OCI-LY1 (cell line): ENCODE measurements around the gene RGS7.

Source experiments
- H2AFZ ChIP-seq: fragments of 200-600 bp; sonication (generic), shearing (Covaris generic); 2 replicates; pipeline ENCODE4 v1.6.0; 2014; ENCODE audit warnings: antibody characterized with exemption, mild to moderate bottlenecking, low read length
- H3F3A ChIP-seq: fragments of 200-600 bp; sonication (generic), shearing (Covaris generic); 2 replicates; pipeline ENCODE4 v1.6.0; 2014; ENCODE audit warnings: mild to moderate bottlenecking, antibody characterized with exemption, low read length, moderate library complexity; ENCODE audit not compliant: insufficient read depth
- H3K27ac ChIP-seq: fragments of 200-600 bp; sonication (generic); 2 replicates; pipeline ENCODE4 v1.5.1; 2014; ENCODE audit warnings: low read length, mixed run types, mild to moderate bottlenecking, low read depth; ENCODE audit not compliant: poor library complexity, severe bottlenecking
- H3K27me3 ChIP-seq: fragments of 200-600 bp; sonication (generic); 2 replicates; pipeline ENCODE4 v1.6.0; 2014; ENCODE audit warnings: antibody characterized with exemption, mild to moderate bottlenecking, low read length, moderate library complexity; ENCODE audit not compliant: insufficient read depth
- H3K36me3 ChIP-seq: fragments of 200-600 bp; sonication (generic); 2 replicates; pipeline ENCODE4 v1.6.1; 2014; ENCODE audit warnings: mild to moderate bottlenecking, antibody characterized with exemption, low read length, moderate library complexity, mixed read lengths; ENCODE audit not compliant: insufficient read depth
- H3K4me1 ChIP-seq: fragments of 200-600 bp; sonication (generic); 2 replicates; pipeline ENCODE4 v1.5.1; 2014; ENCODE audit warnings: mild to moderate bottlenecking, low read length, moderate library complexity; ENCODE audit not compliant: insufficient read depth, severe bottlenecking
- H3K4me2 ChIP-seq: fragments of 200-600 bp; sonication (generic), shearing (Covaris generic); 2 replicates; pipeline ENCODE4 v1.6.1; 2014; ENCODE audit warnings: low read length
- H3K4me3 ChIP-seq: fragments of 200-600 bp; sonication (generic); 2 replicates; pipeline ENCODE4 v1.5.1; 2014; ENCODE audit warnings: low read length, low read depth, mild to moderate bottlenecking, mixed read lengths; ENCODE audit not compliant: poor library complexity, severe bottlenecking
- H3K79me2 ChIP-seq: fragments of 200-600 bp; shearing (Covaris generic); 2 replicates; pipeline ENCODE4 v1.6.1; 2016; ENCODE audit warnings: mixed run types, low read length, mixed read lengths; ENCODE audit not compliant: insufficient read depth
- H3K9ac ChIP-seq: fragments of 200-600 bp; sonication (generic), shearing (Covaris generic); 2 replicates; pipeline ENCODE4 v1.6.1; 2014; ENCODE audit warnings: mild to moderate bottlenecking, low read length, mixed read lengths
- H3K9me2 ChIP-seq: fragments of 200-600 bp; sonication (generic), shearing (Covaris generic); 2 replicates; pipeline ENCODE4 v1.6.1; 2014; ENCODE audit warnings: low read depth, mild to moderate bottlenecking, low read length, mixed read lengths
- H3K9me3 ChIP-seq: fragments of 200-600 bp; shearing (Covaris generic); 2 replicates; pipeline ENCODE4 v1.6.1; 2014; ENCODE audit warnings: low read length, mixed read lengths
- H4K20me1 ChIP-seq: fragments of 200-600 bp; sonication (generic), shearing (Covaris generic); 2 replicates; pipeline ENCODE4 v1.6.0; 2016; ENCODE audit warnings: mild to moderate bottlenecking, low read length; ENCODE audit not compliant: insufficient read depth
- EZH2 ChIP-seq: fragments of 200-600 bp; sonication (generic), shearing (Covaris generic); IDR thresholded peaks from 2 replicates; pipeline ENCODE4 v1.8.0; 2017; ENCODE audit warnings: borderline replicate concordance, mixed run types, mild to moderate bottlenecking, antibody characterized with exemption, low read length, moderate library complexity, mixed read lengths
- TF ChIP-seq, protein P1 (sequence below): fragments of 200-600 bp; sonication (generic), shearing (Covaris generic); IDR thresholded peaks from 2 replicates; pipeline ENCODE4 v1.5.1; 2017; ENCODE audit warnings: mild to moderate bottlenecking, antibody characterized with exemption, low read length, moderate library complexity, mixed read lengths

RGS7 gene

DNA sequence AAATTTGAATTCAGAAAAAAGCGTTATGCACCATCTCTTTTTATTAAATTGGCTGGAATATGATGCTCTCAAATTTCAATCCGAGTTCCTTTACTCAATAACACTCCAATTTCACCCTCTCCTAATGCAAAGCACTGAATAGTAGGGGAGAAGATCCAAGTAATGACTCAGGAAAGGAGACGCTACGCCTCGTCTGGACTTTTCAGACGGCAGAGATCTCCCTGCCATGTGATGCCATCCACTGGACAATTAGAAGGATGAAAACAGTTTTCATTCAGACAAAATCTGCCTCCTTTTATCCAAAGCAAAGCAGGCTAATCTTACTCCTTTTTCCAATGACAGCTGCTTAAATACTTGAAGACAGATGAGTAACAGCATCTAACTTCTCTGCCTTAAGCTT, 502.6 kb downstream of the RGS7 start:
- Histone ChIP-seq H3K9me3 (no peaks in the 10 kb centered on the region), H3F3A (no peaks in the 10 kb centered on the region), H3K9ac (no peak overlapping the region), H3K9me2 (no peaks in the 10 kb centered on the region), H3K79me2 (no peaks in the 10 kb centered on the region), H4K20me1 (no peaks in the 10 kb centered on the region), H2AFZ (no peak overlapping the region), H3K36me3 (no peaks in the 10 kb centered on the region), H3K4me2 (no peak overlapping the region), H3K4me1 (no peaks in the 10 kb centered on the region), H3K27ac (no peak overlapping the region), H3K4me3 (no peak overlapping the region), H3K27me3 (no peaks in the 10 kb centered on the region; the same call in 1 of the 2 replicates)
- TF ChIP-seq, protein P1, sequence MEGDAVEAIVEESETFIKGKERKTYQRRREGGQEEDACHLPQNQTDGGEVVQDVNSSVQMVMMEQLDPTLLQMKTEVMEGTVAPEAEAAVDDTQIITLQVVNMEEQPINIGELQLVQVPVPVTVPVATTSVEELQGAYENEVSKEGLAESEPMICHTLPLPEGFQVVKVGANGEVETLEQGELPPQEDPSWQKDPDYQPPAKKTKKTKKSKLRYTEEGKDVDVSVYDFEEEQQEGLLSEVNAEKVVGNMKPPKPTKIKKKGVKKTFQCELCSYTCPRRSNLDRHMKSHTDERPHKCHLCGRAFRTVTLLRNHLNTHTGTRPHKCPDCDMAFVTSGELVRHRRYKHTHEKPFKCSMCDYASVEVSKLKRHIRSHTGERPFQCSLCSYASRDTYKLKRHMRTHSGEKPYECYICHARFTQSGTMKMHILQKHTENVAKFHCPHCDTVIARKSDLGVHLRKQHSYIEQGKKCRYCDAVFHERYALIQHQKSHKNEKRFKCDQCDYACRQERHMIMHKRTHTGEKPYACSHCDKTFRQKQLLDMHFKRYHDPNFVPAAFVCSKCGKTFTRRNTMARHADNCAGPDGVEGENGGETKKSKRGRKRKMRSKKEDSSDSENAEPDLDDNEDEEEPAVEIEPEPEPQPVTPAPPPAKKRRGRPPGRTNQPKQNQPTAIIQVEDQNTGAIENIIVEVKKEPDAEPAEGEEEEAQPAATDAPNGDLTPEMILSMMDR, result no peak
- TF ChIP-seq EZH2, result no peak

DNA sequence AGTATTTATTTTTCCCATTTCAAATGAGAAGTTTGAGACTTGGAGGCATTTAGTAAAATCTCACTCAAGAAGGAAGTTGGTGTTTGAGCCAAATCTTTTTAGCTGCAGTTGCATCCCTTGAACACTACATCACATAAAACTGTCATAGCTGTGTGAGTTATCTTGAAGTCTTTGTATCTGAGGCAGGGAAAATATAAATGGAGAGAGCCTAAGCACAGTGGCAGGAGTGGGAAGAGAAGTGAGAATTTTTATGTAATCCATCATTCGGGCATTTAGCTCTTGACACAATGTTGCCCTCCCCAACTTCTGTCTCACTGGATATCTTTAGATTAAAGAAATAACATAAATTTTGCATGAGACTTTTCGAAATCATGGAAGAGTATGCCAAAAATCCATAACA, 509.7 kb downstream of the RGS7 start:
- H3K9me3 ChIP-seq, result no peaks in the 10 kb centered on the region
- no peaks in the 10 kb centered on the region; the same call in 1 of the 2 replicates for H3K27me3 ChIP-seq
- TF ChIP-seq EZH2, result no peak
- TF ChIP-seq, protein P1, result no peak
- H3K4me1 ChIP-seq, result no peaks in the 10 kb centered on the region
- H3K4me3 ChIP-seq, result no peak overlapping the region
- no peak overlapping the region for H3K27ac ChIP-seq
- H3K9ac ChIP-seq, result no peak overlapping the region
- no peak overlapping the region for H3K4me2 ChIP-seq
- no peaks in the 10 kb centered on the region for H3F3A ChIP-seq
- no peaks in the 10 kb centered on the region for H4K20me1 ChIP-seq
- H3K9me2 ChIP-seq, result no peaks in the 10 kb centered on the region; the same call in 1 of the 2 replicates
- H3K36me3 ChIP-seq, result no peaks in the 10 kb centered on the region
- H2AFZ ChIP-seq, result no peak overlapping the region
- H3K79me2 ChIP-seq, result no peaks in the 10 kb centered on the region

DNA sequence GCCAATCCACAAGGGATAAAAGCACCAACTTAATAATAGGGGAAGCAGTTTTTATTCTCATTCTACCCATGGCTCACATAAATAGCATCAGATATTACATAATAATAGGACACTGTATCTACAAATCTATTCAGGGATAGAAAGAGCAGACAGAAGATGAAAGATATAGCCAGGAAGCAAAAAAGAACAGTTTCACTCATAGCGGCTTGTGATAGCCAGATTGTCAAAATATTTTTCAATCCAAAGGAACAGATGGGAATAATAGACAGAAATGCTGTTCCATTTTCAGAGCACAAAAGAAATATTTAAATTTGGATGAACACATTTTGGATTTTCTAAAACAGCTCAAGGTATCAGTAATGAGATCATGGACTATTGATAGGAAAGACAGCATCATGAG, 512.5 kb downstream of the RGS7 start:
- Histone ChIP-seq H3F3A (no peaks in the 10 kb centered on the region), H3K9ac (no peak overlapping the region), H3K36me3 (no peaks in the 10 kb centered on the region), H3K4me1 (no peaks in the 10 kb centered on the region), H3K9me2 (no peaks in the 10 kb centered on the region; the same call in 1 of the 2 replicates), H3K4me3 (no peak overlapping the region), H2AFZ (no peak overlapping the region), H3K79me2 (no peaks in the 10 kb centered on the region), H3K27ac (no peak overlapping the region), H4K20me1 (no peaks in the 10 kb centered on the region), H3K27me3 (no peaks in the 10 kb centered on the region), H3K4me2 (no peak overlapping the region), H3K9me3 (no peaks in the 10 kb centered on the region)
- no peak for TF ChIP-seq EZH2
- TF ChIP-seq, protein P1, result no peak
